ENCODE measurements around the gene CHMP6. TPM values are rescaled to one million over a fixed set of nuclear protein-coding genes. Genes with fewer than 3 reads are reported as not detected.

The CHMP6 gene
- total RNA-seq, 1 experiment from 2014 or later = 22.0 TPM

DNA sequence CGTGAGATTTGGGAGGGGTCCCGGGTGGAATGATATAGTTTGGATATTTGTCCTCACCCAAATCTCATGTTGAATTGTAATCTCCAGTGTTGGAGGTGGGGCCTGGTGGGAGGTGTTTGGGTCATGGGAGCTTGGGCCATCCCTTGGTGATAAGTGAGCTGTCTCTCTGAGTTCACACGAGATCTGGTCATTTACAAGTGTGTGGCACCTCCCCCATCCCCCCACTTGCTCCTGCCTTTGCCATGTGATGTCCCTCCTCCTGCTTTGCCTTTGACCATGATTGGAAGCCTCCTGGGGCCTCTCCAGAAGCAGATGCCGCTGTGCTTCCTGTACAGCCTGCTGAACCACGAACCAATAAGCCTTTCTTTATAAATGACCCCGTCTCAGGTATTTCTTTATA lies 22.0 kb downstream of the CHMP6 start:
- BruUV-seq (replicated peaks) = no TSS peak
- ATAC-seq (no peak; the same call in 1 of the 2 replicates), DNase-seq (ENCODE audit: low read depth, low spot score) (no peak)
- Histone ChIP-seq H3K4me2 (ENCODE audit: low read length) (no peak overlapping the region), H2AFZ (ENCODE audit: low read depth, low read length, poor library complexity, severe bottlenecking) (no peak overlapping the region), H3K9ac (ENCODE audit: low read length) (no peak overlapping the region), H4K20me1 (ENCODE audit: insufficient read depth) (no peaks in the 10 kb centered on the region), H3K4me3 (replicated peaks in 1 of 2; ENCODE audit: low read depth in 1 of 2, low read length in 2 of 2) (no peak overlapping the region), H3K27ac (ENCODE audit: low read depth, low read length) (no peak overlapping the region), H3K79me2 (ENCODE audit: insufficient read depth, low read length) (no peaks in the 10 kb centered on the region), H3K36me3 (ENCODE audit: control insufficient read depth in 1 of 2, insufficient read depth in 2 of 2, low read length in 2 of 2) (no peaks in the 10 kb centered on the region), H3K4me1 (ENCODE audit: control insufficient read depth in 1 of 2, insufficient read depth in 2 of 2, low read length in 2 of 2) (no peaks in the 10 kb centered on the region), H3K27me3 (ENCODE audit: insufficient read depth, low read length) (no peaks in the 10 kb centered on the region), H3K9me3 (ENCODE audit: control insufficient read depth in 1 of 2, insufficient read depth in 1 of 2, low read depth in 1 of 2, low read length in 2 of 2) (peaks cover 0 to 8% of the 10 kb centered on the region in 2 experiments; a peak in 2 of 4 replicates), H3K9me2 (ENCODE audit: insufficient read depth) (no peaks in the 10 kb centered on the region)
- intact Hi-C loops (cut with micrococcal nuclease) = no loop called here
- ChIA-PET RAD21 (ENCODE audit: low non-redundant PET in 1 of 2, low total read pairs in 2 of 2, uncharacterized antibody in 2 of 2, unreplicated experiment in 2 of 2) (no interaction called here), POLR2A (no interaction called here), CTCF (interaction anchor here (1.9 kb wide), 1 partner anchor 10 kb away, joined by 7 read pairs; no protein-coding TSS in a partner anchor)
- TF ChIP-seq YY1 (IDR thresholded peaks at IDR 0.05; ENCODE audit: extremely low read depth, insufficient replicate concordance, low read depth, low read length) = no peak
- TF ChIP-seq ZNF274 (IDR thresholded peaks at IDR 0.05; ENCODE audit: low read depth, low read length) = no peak
- no peak for TF ChIP-seq TCF7L2 (IDR thresholded peaks at IDR 0.05; ENCODE audit: borderline replicate concordance, extremely low read depth, insufficient read depth, insufficient read length)
- no peak for TF ChIP-seq EGR1 (IDR thresholded peaks at IDR 0.05; ENCODE audit: low read depth)
- TF ChIP-seq CTCF (IDR thresholded peaks at IDR 0.05 in 2 of 3, conservative IDR thresholded peaks at IDR 0.05 in 1 of 3; ENCODE audit: borderline replicate concordance in 1 of 3, insufficient read depth in 1 of 3, low read depth in 2 of 3, low read length in 2 of 3) = no peak
- TF ChIP-seq SIN3A (IDR thresholded peaks at IDR 0.05; ENCODE audit: low read depth) = no peak
- no peak for TF ChIP-seq SP1 (IDR thresholded peaks at IDR 0.05; ENCODE audit: low read depth)

- Histone ChIP-seq H3K9ac (ENCODE audit: low read length) (no peak overlapping the region), H2AFZ (ENCODE audit: low read depth, low read length, poor library complexity, severe bottlenecking) (no peak overlapping the region), H3K27ac (ENCODE audit: low read depth, low read length) (no peak overlapping the region), H3K4me2 (ENCODE audit: low read length) (no peak overlapping the region), H3K36me3 (ENCODE audit: control insufficient read depth in 1 of 2, insufficient read depth in 2 of 2, low read length in 2 of 2) (no peaks in the 10 kb centered on the region), H4K20me1 (ENCODE audit: insufficient read depth) (no peaks in the 10 kb centered on the region), H3K4me3 (replicated peaks in 1 of 2; ENCODE audit: low read depth in 1 of 2, low read length in 2 of 2) (no peak overlapping the region), H3K27me3 (ENCODE audit: insufficient read depth, low read length) (no peaks in the 10 kb centered on the region), H3K4me1 (ENCODE audit: control insufficient read depth in 1 of 2, insufficient read depth in 2 of 2, low read length in 2 of 2) (no peaks in the 10 kb centered on the region), H3K9me2 (ENCODE audit: insufficient read depth) (no peaks in the 10 kb centered on the region), H3K79me2 (ENCODE audit: insufficient read depth, low read length) (no peaks in the 10 kb centered on the region), H3K9me3 (ENCODE audit: control insufficient read depth in 1 of 2, insufficient read depth in 1 of 2, low read depth in 1 of 2, low read length in 2 of 2) (peaks cover 0 to 8% of the 10 kb centered on the region in 2 experiments; a peak in 2 of 4 replicates)
- POLR2A ChIA-PET = no interaction called here
- CTCF ChIA-PET = interaction anchor here (1.0 kb wide), 2 partner anchors 9 to 10 kb away, joined by 3 to 4 read pairs; no protein-coding TSS in a partner anchor
- DNase-seq (ENCODE audit: low read depth, low spot score) (no peak), ATAC-seq (no peak)
- RAD21 ChIA-PET (ENCODE audit: low non-redundant PET in 1 of 2, low total read pairs in 2 of 2, uncharacterized antibody in 2 of 2, unreplicated experiment in 2 of 2) = no interaction called here
- intact Hi-C loops (cut with micrococcal nuclease) = no loop called here
- BruUV-seq (replicated peaks) = no TSS peak
- TF ChIP-seq FOSL1 (IDR thresholded peaks at IDR 0.05; ENCODE audit: low read depth) (no peak), MAX (IDR thresholded peaks at IDR 0.05) (no peak), ZFX (IDR thresholded peaks at IDR 0.05) (no peak), RAD21 (IDR thresholded peaks at IDR 0.05; ENCODE audit: low read depth) (no peak), CTCF (IDR thresholded peaks at IDR 0.05 in 2 of 3, conservative IDR thresholded peaks at IDR 0.05 in 1 of 3; ENCODE audit: borderline replicate concordance in 1 of 3, insufficient read depth in 1 of 3, low read depth in 2 of 3, low read length in 2 of 3) (no peak), SP1 (IDR thresholded peaks at IDR 0.05; ENCODE audit: low read depth) (no peak), YY1 (IDR thresholded peaks at IDR 0.05; ENCODE audit: extremely low read depth, insufficient replicate concordance, low read depth, low read length) (no peak), EGR1 (IDR thresholded peaks at IDR 0.05; ENCODE audit: low read depth) (no peak), POLR2AphosphoS5 (IDR thresholded peaks at IDR 0.05; ENCODE audit: low read depth, low read length) (no peak), EZH2phosphoT487 (IDR thresholded peaks at IDR 0.05; ENCODE audit: borderline replicate concordance) (no peak)
Observed at GRCh38 chr17:81015136-81015535, 23.5 kb downstream of the CHMP6 start.
